Prostate gland (tissue), 2 donors: ENCODE measurements around the gene MAN2B2.

Source experiments
- POLR2A ChIP-seq: fragments of 450-650 bp; IDR thresholded peaks from one replicate; pipeline ENCODE4 v1.6.1; 2016; ENCODE audit warnings: antibody characterized with exemption, mild to moderate bottlenecking
- POLR2AphosphoS5 ChIP-seq: sonication (generic); formaldehyde crosslinking; IDR thresholded peaks from one replicate; pipeline ENCODE4 v1.6.1; 2017; ENCODE audit warnings: antibody characterized with exemption
- TF ChIP-seq, protein P1 (sequence below), 4 experiments: fragments of 200-600 bp in 2 of 4; fragments of 450-650 bp in 2 of 4; sonication (generic) in 2 of 4; IDR thresholded peaks; 1 replicate in 3 of 4; 2 replicates in 1 of 4; pipeline ENCODE4 v1.5.1; 2016 to 2019; ENCODE audit warnings: antibody characterized with exemption in 4 of 4, mild to moderate bottlenecking in 2 of 4, moderate library complexity in 2 of 4

DNA sequence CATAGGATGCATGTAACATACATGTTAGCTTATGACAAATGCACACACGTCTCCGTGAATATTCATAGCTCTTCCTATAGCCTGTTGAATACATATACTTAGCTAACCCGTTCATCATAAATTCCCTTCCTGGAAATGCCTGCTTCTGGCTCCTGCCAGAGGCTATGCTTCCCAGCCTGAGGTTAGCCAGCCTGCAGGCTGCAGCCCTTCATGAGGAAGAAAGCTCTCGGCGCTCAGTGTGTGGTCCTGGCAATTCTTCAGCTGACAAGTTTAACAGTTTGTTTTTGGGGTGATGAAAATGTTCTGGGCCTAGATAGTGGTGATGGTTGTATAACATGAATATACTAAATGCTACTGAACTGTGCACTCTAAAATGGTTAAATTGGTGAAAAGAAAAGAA, 48.8 kb upstream of the MAN2B2 start:
- TF ChIP-seq POLR2A (no peak), POLR2AphosphoS5 (no peak)
- TF ChIP-seq, protein P1, sequence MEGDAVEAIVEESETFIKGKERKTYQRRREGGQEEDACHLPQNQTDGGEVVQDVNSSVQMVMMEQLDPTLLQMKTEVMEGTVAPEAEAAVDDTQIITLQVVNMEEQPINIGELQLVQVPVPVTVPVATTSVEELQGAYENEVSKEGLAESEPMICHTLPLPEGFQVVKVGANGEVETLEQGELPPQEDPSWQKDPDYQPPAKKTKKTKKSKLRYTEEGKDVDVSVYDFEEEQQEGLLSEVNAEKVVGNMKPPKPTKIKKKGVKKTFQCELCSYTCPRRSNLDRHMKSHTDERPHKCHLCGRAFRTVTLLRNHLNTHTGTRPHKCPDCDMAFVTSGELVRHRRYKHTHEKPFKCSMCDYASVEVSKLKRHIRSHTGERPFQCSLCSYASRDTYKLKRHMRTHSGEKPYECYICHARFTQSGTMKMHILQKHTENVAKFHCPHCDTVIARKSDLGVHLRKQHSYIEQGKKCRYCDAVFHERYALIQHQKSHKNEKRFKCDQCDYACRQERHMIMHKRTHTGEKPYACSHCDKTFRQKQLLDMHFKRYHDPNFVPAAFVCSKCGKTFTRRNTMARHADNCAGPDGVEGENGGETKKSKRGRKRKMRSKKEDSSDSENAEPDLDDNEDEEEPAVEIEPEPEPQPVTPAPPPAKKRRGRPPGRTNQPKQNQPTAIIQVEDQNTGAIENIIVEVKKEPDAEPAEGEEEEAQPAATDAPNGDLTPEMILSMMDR (IDR thresholded peaks at IDR 0.05) = no peak
